CD4-positive, alpha-beta T cell treated with Interleukin-2 at 100 ng/mL for 4 hours (primary cell): ENCODE results near the gene KCNC4.

Source experiments
- DNase-seq: peaks from one replicate; pipeline ENCODE4 v3.0.0-alpha.2; 2020; ENCODE audit warnings: low spot score

Gene KCNC4

DNA sequence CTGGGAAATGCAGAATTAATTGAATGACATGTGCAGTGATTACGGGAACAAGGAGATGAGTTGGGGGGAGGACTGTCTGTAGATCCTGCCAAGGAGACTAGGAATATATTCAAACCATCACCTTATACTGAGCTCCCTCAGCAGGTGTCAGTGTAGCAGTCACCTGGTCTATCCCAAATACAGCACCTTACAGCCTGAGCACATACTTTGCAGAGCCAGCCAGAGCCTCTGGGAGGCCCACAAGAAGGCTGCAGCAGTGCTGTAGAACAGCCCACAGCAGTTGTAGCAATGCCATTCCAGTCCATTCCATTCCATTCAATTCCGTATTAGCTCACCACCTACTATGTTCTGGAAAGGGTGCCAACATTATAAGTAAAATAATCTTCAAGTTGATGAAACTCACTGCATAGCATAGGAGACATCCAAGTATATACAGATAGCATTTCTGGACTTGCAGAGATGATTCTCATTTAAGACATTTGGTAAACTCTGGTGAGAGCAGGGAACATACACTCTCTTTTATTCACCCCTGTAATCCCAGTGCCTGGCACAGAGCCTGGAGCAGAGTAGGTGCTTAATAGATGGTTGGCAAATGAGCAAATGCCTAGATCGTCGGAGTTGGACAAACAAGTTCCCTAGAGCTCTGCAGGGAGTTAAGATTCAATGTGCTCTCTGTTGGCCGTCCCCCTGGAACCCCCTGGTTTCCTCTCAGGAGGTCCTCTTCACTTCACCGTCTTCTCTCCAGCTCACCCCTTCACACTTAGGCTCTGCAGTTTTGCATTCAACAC is 44.7 kb downstream of the KCNC4 start:
- DNase-seq = no peak

DNA sequence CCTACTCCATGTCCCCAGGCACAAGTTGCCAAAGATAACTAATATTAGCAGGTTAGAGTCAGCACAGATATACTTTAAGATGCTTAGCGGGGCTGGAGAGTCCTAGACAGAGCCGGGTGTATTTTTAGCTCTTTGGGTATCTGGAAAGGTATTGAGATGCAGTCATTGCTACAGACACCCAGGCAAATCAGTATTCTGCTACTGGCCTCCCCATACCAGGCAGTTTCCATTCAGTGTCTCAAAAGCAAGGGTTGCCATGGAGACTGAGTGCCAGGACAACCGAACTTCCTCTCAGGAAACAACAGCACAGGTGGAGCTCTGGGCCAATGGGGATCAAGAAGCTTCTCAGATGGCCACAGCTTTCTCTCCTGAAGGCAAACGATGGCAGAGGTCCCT is 45.3 kb downstream of the KCNC4 start:
- DNase-seq = no peak

- DNase-seq = no peak
Observed at GRCh38 chr1:110258734-110259133, 48.6 kb downstream of the KCNC4 start.

DNA sequence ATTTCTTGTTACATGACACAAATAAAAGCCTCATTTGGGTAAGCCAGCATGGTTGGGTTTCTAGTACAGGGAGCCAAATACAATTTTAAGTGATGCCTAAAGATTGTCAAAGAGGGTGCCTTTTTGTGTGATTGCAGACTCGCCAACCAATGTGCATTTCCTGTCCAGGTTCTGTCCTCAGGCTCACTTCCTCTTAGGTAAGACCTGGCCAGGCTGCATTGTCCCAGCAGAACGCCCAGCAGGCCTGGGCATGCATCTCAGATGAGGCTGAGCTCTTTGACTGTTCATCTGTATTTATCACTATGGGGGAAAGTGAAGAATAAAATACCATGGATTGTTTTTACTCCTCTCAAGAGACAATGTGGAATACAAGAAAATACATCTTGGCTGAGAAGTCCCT is 49.7 kb downstream of the KCNC4 start:
- no peak for DNase-seq
